Measurements from ENCODE around the gene EIF4B.

Gene EIF4B

GRCh38 chr12:53074999-53075370 is 68.7 kb downstream of the EIF4B start:
- H3K4me3 ChIP-seq (ENCODE audit: low read depth, low read length): no peak overlapping the region
- DNase-seq (ENCODE audit: low read depth): no peak
- in situ Hi-C loops (cut with HindIII; ENCODE audit: low sequenced_read_pairs): loop anchor here (5.0 to 10.0 kb wide), 2 partner anchors 57 to 120 kb away; no protein-coding TSS in a partner anchor
- TF ChIP-seq CTCF (IDR thresholded peaks at IDR 0.05; ENCODE audit: low read depth, low read length, missing control alignments): no peak

GRCh38 chr12:53076461-53076860 is 70.2 kb downstream of the EIF4B start:
- TF ChIP-seq CTCF (IDR thresholded peaks at IDR 0.05; ENCODE audit: low read depth, low read length, missing control alignments): no peak
- no peak overlapping the region for H3K4me3 ChIP-seq (ENCODE audit: low read depth, low read length)
- DNase-seq (ENCODE audit: low read depth): no peak
- in situ Hi-C loops (cut with HindIII; ENCODE audit: low sequenced_read_pairs): loop anchor here (5.0 to 10.0 kb wide), 2 partner anchors 56 to 118 kb away; no protein-coding TSS in a partner anchor

GRCh38 chr12:53077030-53077429 is 70.8 kb downstream of the EIF4B start:
- DNase-seq (ENCODE audit: low read depth): no peak
- H3K4me3 ChIP-seq (ENCODE audit: low read depth, low read length): no peak overlapping the region
- in situ Hi-C loops (cut with HindIII; ENCODE audit: low sequenced_read_pairs): loop anchor here (5.0 to 10.0 kb wide), 2 partner anchors 55 to 118 kb away; no protein-coding TSS in a partner anchor
- TF ChIP-seq CTCF (IDR thresholded peaks at IDR 0.05; ENCODE audit: low read depth, low read length, missing control alignments): no peak

- DNase-seq (ENCODE audit: low read depth): no peak
- H3K4me3 ChIP-seq (ENCODE audit: low read depth, low read length): peak overlapping the region; percentile 62
- no peak for TF ChIP-seq CTCF (IDR thresholded peaks at IDR 0.05; ENCODE audit: low read depth, low read length, missing control alignments)
- in situ Hi-C loops (cut with HindIII; ENCODE audit: low sequenced_read_pairs): loop anchor here (5.0 to 10.0 kb wide), 2 partner anchors 54 to 116 kb away; no protein-coding TSS in a partner anchor
Measured at GRCh38 chr12:53078425-53079225, 72.4 kb downstream of the EIF4B start.

GRCh38 chr12:53079226-53080117 is 73.2 kb downstream of the EIF4B start, which contains the start of gene SPRYD3:
Gene SPRYD3 (minus strand): TSS chr12:53079390. CDS start chr12:53079333, 57 bp downstream.
- H3K4me3 ChIP-seq (ENCODE audit: low read depth, low read length): peak within 1 kb of the TSS; percentile 62
- TF ChIP-seq CTCF (IDR thresholded peaks at IDR 0.05; ENCODE audit: low read depth, low read length, missing control alignments): no peak
- in situ Hi-C loops (cut with HindIII; ENCODE audit: low sequenced_read_pairs): loop anchor here (5.0 to 10.0 kb wide), 2 partner anchors 53 to 115 kb away; no protein-coding TSS in a partner anchor
- peak; percentile 85 for DNase-seq (ENCODE audit: low read depth)

GRCh38 chr12:53082637-53083175 is 76.5 kb downstream of the EIF4B start:
- in situ Hi-C loops (cut with HindIII; ENCODE audit: low sequenced_read_pairs): no loop called here

More at GRCh38 chr12:53082637-53083175, 76.5 kb downstream of the EIF4B start:
- no peak for TF ChIP-seq CTCF (IDR thresholded peaks at IDR 0.05; ENCODE audit: low read depth, low read length, missing control alignments)
- DNase-seq (ENCODE audit: low read depth): no peak
- H3K4me3 ChIP-seq (ENCODE audit: low read depth, low read length): no peak overlapping the region

All from astrocyte of the cerebellum (primary cell).